ENCODE data around the gene LTBP1. TPM values are rescaled to one million over a fixed set of nuclear protein-coding genes. Genes with fewer than 3 reads are reported as not detected.

Gene LTBP1
- total RNA-seq, 2 experiments from 2014 or later = 0.14 to 0.31 TPM

GRCh38 chr2:33212151-33212550 is 265.4 kb downstream of the LTBP1 start:
- H3K36me3 Mint-ChIP-seq = no peaks in the 10 kb centered on the region
- no peak overlapping the region for H3K27ac Mint-ChIP-seq
- DNase-seq = no peak
- H3K9me3 Mint-ChIP-seq = no peaks in the 10 kb centered on the region
- no peak overlapping the region for H3K4me3 Mint-ChIP-seq
- no peaks in the 10 kb centered on the region for H3K4me1 Mint-ChIP-seq
- H3K27me3 Mint-ChIP-seq = peaks cover 2% of the 10 kb centered on the region

DNA sequence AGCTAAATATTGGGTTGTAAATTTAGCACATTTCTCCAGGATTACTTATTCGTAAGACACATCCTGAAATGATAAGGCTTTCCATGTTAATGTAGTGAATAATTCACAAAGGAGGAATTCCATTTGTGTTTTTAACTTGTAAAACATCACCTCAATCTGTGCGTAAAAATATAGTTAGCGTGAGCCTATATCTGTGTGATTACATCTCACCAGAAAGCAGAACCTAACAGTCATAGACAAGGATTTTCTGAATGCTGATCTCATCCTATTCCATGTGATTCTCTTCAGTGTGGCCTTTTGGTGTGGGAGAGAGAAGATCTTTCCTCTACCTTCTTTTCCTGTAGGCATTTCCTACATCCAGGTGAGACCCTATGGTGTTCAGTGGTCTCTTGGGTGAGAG is 266.5 kb downstream of the LTBP1 start:
- DNase-seq = no peak
- H3K36me3 Mint-ChIP-seq = no peaks in the 10 kb centered on the region
- H3K4me3 Mint-ChIP-seq = no peak overlapping the region
- no peaks in the 10 kb centered on the region for H3K4me1 Mint-ChIP-seq
- no peaks in the 10 kb centered on the region for H3K9me3 Mint-ChIP-seq
- H3K27ac Mint-ChIP-seq = no peak overlapping the region
- H3K27me3 Mint-ChIP-seq = no peaks in the 10 kb centered on the region

GRCh38 chr2:33213648-33214047 is 266.9 kb downstream of the LTBP1 start:
- DNase-seq = no peak
- Mint-ChIP-seq H3K27me3 (no peaks in the 10 kb centered on the region), H3K4me1 (no peaks in the 10 kb centered on the region), H3K9me3 (no peaks in the 10 kb centered on the region), H3K27ac (no peak overlapping the region), H3K36me3 (no peaks in the 10 kb centered on the region), H3K4me3 (no peak overlapping the region)

DNA sequence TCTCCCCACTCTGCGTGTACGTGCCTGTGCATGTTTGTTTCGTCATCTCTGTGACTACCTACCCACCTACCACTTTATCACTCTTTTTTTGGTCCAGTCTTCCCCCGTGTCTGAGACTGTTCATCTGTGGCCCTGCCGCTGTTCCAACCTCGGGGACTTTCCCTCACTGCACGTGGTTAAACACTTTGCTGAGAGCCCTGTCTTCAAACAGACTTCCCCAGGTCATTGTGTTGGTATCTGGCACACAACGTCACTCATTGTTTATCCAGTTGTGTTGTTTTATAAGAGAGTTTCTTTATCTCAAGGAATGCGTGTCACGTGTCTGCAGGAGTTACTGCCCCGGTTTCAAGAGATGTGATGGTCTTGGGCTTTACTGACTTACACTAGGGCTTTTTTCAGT is 267.7 kb downstream of the LTBP1 start:
- Mint-ChIP-seq H3K36me3 (no peaks in the 10 kb centered on the region), H3K4me1 (no peaks in the 10 kb centered on the region), H3K9me3 (no peaks in the 10 kb centered on the region), H3K27ac (no peak overlapping the region), H3K27me3 (peaks cover 5% of the 10 kb centered on the region), H3K4me3 (no peak overlapping the region)
- no peak for DNase-seq

DNA sequence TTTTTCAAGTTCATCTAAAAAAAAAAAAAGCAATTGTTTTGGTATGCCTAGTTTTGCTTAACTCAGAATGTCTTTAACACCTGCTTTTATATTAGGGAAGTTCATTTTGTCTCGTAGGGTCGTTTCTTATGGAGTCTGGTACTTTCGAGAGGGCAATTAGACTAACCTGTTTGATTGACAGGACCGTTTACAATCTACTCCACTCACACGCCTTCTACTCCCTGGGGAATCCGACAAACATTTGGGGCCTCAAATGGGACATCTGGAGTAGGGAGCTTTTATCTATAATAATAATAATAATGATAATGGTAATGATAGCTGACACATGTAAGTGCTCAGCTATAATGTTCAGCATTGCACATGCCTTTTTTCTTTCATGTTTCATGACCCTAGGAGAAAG is 268.1 kb downstream of the LTBP1 start:
- DNase-seq = no peak
- Mint-ChIP-seq H3K27ac (no peak overlapping the region), H3K36me3 (no peaks in the 10 kb centered on the region), H3K4me1 (peaks cover 3% of the 10 kb centered on the region), H3K4me3 (no peak overlapping the region), H3K9me3 (no peaks in the 10 kb centered on the region), H3K27me3 (peaks cover 8% of the 10 kb centered on the region)

DNA sequence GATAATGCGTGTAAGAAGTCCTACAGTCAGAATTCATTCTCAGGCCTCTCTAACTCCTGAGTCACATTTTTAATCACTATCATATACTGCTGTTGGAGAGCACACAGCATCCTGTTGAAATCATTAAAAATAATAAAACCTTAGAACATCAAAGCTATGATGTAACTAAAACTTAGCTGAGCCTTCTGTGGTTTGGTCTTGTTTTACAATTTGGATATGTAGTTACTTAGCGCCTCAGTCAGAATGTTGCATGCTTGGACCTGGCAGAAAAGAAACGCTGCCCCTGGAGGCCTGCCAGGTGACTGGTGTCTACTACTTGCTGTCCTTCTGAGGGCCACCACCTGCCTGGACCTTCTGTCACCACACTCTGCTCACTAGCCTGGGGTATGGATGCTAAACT is 268.5 kb downstream of the LTBP1 start:
- Mint-ChIP-seq H3K9me3 (no peaks in the 10 kb centered on the region), H3K4me3 (no peak overlapping the region), H3K4me1 (peaks cover 3% of the 10 kb centered on the region), H3K27ac (no peak overlapping the region), H3K27me3 (peaks cover 8% of the 10 kb centered on the region), H3K36me3 (no peaks in the 10 kb centered on the region)
- DNase-seq = no peak

DNA sequence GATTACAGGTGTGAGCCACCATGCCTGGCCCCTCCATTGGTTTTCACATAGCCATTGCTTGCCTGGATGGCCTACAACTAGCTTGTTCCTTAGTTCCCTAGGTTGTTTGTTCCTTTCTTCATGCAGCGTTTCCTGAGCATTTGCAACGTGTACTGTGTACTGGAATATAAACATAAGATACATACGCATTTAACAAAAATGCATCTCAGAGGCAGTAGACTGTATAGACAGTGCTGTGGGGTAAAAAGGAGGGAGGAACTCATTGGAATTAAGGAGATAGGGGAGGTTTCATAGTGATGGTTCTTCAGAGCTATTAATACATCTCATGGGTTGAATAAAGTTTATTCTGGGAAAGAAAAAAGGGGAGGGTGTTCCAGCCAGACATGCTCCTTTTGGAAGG is 269.2 kb downstream of the LTBP1 start:
- Mint-ChIP-seq H3K36me3 (no peaks in the 10 kb centered on the region), H3K4me3 (no peak overlapping the region), H3K27me3 (peaks cover 13% of the 10 kb centered on the region), H3K9me3 (no peaks in the 10 kb centered on the region), H3K27ac (no peak overlapping the region), H3K4me1 (peaks cover 3% of the 10 kb centered on the region)
- no peak for DNase-seq

GRCh38 chr2:33216508-33217182 is 269.9 kb downstream of the LTBP1 start:
- no peak overlapping the region for H3K4me3 Mint-ChIP-seq
- no peaks in the 10 kb centered on the region for H3K36me3 Mint-ChIP-seq
- peaks cover 3% of the 10 kb centered on the region for H3K4me1 Mint-ChIP-seq
- H3K27ac Mint-ChIP-seq = no peak overlapping the region
- H3K27me3 Mint-ChIP-seq = peaks cover 17% of the 10 kb centered on the region
- no peak for DNase-seq
- H3K9me3 Mint-ChIP-seq = no peaks in the 10 kb centered on the region

DNA sequence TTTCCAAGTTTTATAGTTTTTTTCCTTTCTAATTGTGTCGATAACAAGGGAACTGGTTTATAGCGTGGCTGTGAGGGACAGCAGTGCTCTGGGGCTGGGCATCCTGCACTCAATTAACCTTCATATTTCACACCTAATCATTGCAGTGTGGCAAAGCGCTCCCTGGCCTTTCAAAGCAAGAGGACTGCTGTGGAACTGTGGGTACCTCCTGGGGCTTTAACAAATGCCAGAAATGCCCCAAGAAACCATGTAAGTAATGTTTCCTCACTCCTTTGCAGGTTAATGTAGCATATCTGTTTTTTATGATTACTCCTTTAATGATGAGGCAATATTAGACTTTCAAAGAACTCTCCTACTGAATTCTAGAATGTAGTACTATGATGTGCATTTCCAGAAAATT is 270.7 kb downstream of the LTBP1 start:
- no peak for DNase-seq
- Mint-ChIP-seq H3K9me3 (no peaks in the 10 kb centered on the region), H3K4me3 (no peak overlapping the region), H3K4me1 (peaks cover 3% of the 10 kb centered on the region), H3K36me3 (no peaks in the 10 kb centered on the region), H3K27me3 (peaks cover 17% of the 10 kb centered on the region), H3K27ac (no peak overlapping the region)

DNA sequence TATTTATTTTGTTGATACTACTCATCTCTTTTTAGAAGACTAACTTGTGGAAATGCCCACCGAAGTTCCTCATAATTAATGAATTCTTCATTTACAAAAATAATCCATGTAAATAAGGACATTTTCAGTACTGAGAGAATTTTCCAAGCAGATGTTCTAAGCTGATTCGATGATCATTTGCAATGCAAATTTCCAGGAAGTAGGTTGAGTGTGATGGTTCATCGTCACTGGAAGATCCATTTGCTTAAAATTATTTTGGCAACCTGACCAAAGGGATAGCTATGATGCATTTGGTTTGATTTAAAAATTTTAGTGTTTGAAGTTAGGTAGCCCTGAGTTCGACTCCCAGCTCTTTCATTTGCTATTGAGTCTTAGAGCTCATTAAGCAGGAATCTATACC is 272.4 kb downstream of the LTBP1 start:
- Mint-ChIP-seq H3K27me3 (peaks cover 17% of the 10 kb centered on the region), H3K4me1 (peaks cover 3% of the 10 kb centered on the region), H3K4me3 (no peak overlapping the region), H3K27ac (no peak overlapping the region), H3K9me3 (no peaks in the 10 kb centered on the region), H3K36me3 (no peaks in the 10 kb centered on the region)
- no peak for DNase-seq

DNA sequence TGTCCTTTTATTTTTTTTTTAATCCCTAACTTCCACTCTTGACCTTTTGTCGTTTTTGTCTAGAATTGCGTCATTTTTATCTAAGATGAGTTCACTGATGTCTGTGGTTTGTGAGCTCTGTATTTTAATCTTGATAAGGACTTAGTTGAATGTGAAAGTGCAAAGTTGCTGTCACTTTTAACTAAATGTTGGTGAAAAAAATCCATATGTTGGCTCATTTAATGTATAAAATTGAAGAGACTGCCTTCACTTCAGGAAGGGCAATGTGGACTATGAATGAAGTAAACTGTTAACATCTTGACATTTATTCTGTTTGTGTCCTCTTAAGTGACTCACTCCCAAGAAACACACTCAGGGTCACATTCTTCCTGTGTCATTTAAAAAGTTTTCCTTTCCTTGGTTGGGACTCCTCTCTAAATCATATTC is 273.1 kb downstream of the LTBP1 start:
- Mint-ChIP-seq H3K27me3 (peaks cover 17% of the 10 kb centered on the region), H3K4me1 (peaks cover 3% of the 10 kb centered on the region), H3K36me3 (no peaks in the 10 kb centered on the region), H3K27ac (no peak overlapping the region), H3K4me3 (no peak overlapping the region), H3K9me3 (no peaks in the 10 kb centered on the region)
- no peak for DNase-seq

DNA sequence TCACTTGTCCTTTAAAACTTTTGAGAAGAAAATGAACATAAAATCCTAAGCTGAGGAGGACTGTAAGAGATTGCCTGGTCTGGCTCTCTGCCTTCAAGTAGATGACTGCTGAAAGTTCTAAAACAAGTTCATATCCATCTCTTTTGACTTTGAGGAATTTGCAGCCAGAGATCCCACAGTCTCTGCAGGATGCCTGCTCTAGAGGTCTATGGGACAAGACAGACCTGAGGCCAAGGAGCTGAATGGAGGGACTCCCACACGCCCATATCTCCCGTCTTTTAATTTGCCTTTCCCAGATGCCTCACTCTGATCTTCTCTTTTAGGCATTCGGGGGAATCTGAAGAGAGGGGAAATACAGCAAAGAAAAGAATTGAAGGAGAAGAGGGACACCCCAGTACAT is 273.8 kb downstream of the LTBP1 start:
- Mint-ChIP-seq H3K4me3 (no peak overlapping the region), H3K36me3 (no peaks in the 10 kb centered on the region), H3K27me3 (peaks cover 17% of the 10 kb centered on the region), H3K4me1 (peaks cover 3% of the 10 kb centered on the region), H3K27ac (no peak overlapping the region), H3K9me3 (peaks cover 4% of the 10 kb centered on the region)
- no peak for DNase-seq

GRCh38 chr2:33221046-33221784 is 274.5 kb downstream of the LTBP1 start:
- peaks cover 17% of the 10 kb centered on the region for H3K27me3 Mint-ChIP-seq
- peaks cover 3% of the 10 kb centered on the region for H3K4me1 Mint-ChIP-seq
- no peaks in the 10 kb centered on the region for H3K36me3 Mint-ChIP-seq
- no peak for DNase-seq
- H3K27ac Mint-ChIP-seq = no peak overlapping the region
- peaks cover 6% of the 10 kb centered on the region for H3K9me3 Mint-ChIP-seq
- no peak overlapping the region for H3K4me3 Mint-ChIP-seq

- peaks cover 3% of the 10 kb centered on the region for H3K4me1 Mint-ChIP-seq
- H3K36me3 Mint-ChIP-seq = no peaks in the 10 kb centered on the region
- H3K27ac Mint-ChIP-seq = no peak overlapping the region
- H3K27me3 Mint-ChIP-seq = peaks cover 17% of the 10 kb centered on the region
- peaks cover 6% of the 10 kb centered on the region for H3K9me3 Mint-ChIP-seq
- H3K4me3 Mint-ChIP-seq = no peak overlapping the region
- DNase-seq = no peak
Measured at GRCh38 chr2:33222309-33222708, 275.6 kb downstream of the LTBP1 start.

DNA sequence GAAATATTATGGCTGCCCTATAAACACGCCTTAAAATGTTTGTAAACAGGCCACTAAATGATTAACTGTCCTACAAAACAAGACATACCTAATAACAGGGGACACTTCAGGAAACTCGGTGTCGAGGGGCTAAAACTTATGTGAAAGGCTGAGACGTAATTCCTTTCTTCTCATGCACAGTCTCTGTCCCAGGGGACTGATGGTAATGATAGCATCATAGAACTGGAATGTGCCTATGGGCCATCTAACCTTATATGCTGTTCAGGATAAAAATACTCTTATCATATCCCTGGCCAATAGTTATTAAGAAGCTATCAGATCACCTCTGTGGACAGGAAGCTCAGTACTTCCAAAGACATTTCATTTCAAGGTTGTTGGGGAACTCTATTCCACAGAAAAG is 277.1 kb downstream of the LTBP1 start:
- peaks cover 16% of the 10 kb centered on the region for H3K27me3 Mint-ChIP-seq
- H3K9me3 Mint-ChIP-seq = peaks cover 6% of the 10 kb centered on the region
- DNase-seq = no peak
- no peaks in the 10 kb centered on the region for H3K36me3 Mint-ChIP-seq
- H3K4me1 Mint-ChIP-seq = peaks cover 3% of the 10 kb centered on the region
- no peak overlapping the region for H3K27ac Mint-ChIP-seq
- no peak overlapping the region for H3K4me3 Mint-ChIP-seq

- Mint-ChIP-seq H3K4me1 (no peaks in the 10 kb centered on the region), H3K36me3 (no peaks in the 10 kb centered on the region), H3K27ac (no peak overlapping the region), H3K9me3 (peaks cover 6% of the 10 kb centered on the region), H3K4me3 (no peak overlapping the region), H3K27me3 (peaks cover 8% of the 10 kb centered on the region)
- DNase-seq = no peak
Measured at GRCh38 chr2:33225350-33225749, 278.6 kb downstream of the LTBP1 start.
